ENCODE results near the gene ARMC3.

DNA sequence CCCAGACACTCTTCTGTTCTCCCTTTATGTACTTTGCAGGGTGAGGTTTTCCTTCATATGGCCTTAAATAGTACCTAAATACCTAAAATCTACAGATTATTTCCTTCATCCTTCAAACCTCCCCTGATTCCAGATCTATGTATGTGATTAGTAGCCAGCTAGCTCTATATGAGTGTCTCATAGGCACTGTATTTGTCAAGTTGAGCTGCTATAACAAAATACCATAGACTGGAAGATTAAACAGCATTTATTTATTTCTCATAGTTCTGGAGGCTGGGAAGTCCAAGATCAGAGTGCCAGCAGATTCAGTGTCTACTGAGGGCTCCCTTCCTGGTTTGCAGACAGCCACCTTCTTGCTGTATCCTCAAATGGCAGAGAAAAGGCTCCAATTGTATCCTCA is 106.9 kb downstream of the ARMC3 start:
- TF ChIP-seq, protein P1, sequence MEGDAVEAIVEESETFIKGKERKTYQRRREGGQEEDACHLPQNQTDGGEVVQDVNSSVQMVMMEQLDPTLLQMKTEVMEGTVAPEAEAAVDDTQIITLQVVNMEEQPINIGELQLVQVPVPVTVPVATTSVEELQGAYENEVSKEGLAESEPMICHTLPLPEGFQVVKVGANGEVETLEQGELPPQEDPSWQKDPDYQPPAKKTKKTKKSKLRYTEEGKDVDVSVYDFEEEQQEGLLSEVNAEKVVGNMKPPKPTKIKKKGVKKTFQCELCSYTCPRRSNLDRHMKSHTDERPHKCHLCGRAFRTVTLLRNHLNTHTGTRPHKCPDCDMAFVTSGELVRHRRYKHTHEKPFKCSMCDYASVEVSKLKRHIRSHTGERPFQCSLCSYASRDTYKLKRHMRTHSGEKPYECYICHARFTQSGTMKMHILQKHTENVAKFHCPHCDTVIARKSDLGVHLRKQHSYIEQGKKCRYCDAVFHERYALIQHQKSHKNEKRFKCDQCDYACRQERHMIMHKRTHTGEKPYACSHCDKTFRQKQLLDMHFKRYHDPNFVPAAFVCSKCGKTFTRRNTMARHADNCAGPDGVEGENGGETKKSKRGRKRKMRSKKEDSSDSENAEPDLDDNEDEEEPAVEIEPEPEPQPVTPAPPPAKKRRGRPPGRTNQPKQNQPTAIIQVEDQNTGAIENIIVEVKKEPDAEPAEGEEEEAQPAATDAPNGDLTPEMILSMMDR (IDR thresholded peaks at IDR 0.05) = no peak
- no peak for TF ChIP-seq POLR2A (IDR thresholded peaks at IDR 0.05)

All from heart left ventricle (tissue), 13 donors.